Measurements from ENCODE around the gene BGLAP.

BGLAP gene

GRCh38 chr1:156260896-156261295, 18.9 kb downstream of the BGLAP start:
- no peak for DNase-seq

GRCh38 chr1:156262461-156263287, 20.7 kb downstream of the BGLAP start:
- DNase-seq, result no peak

GRCh38 chr1:156263288-156263655, 21.3 kb downstream of the BGLAP start:
- no peak for DNase-seq

GRCh38 chr1:156266051-156266450, 24.1 kb downstream of the BGLAP start:
- no peak for DNase-seq

GRCh38 chr1:156268336-156268735, 26.4 kb downstream of the BGLAP start:
- no peak for DNase-seq

GRCh38 chr1:156270314-156270713, 28.3 kb downstream of the BGLAP start:
- no peak for DNase-seq

GRCh38 chr1:156276532-156276931, 34.5 kb downstream of the BGLAP start:
- no peak for DNase-seq

- DNase-seq, result no peak
These were observed 35.0 kb downstream of the BGLAP start for GRCh38 chr1:156276966-156277381.

GRCh38 chr1:156279837-156280236, 37.9 kb downstream of the BGLAP start:
- no peak for DNase-seq

GRCh38 chr1:156281281-156281680, 39.3 kb downstream of the BGLAP start:
- DNase-seq, result peak; percentile 34

GRCh38 chr1:156281693-156282478, 39.9 kb downstream of the BGLAP start:
- peak; percentile 34 for DNase-seq

GRCh38 chr1:156282479-156283222, 40.7 kb downstream of the BGLAP start, which contains the start of gene SMG5:
Gene SMG5 (minus strand): TSS chr1:156282825. CDS start chr1:156282680, 145 bp downstream.
- peak; percentile 97 for DNase-seq

- DNase-seq, result no peak
These were observed 41.5 kb downstream of the BGLAP start for GRCh38 chr1:156283521-156283920.

GRCh38 chr1:156284112-156284511, 42.1 kb downstream of the BGLAP start, which contains the start of gene TMEM79:
Gene TMEM79 (plus strand): TSS chr1:156284325. CDS start chr1:156285227, 902 bp downstream.
- DNase-seq, result no peak

GRCh38 chr1:156284757-156285156, 42.8 kb downstream of the BGLAP start:
- no peak for DNase-seq

GRCh38 chr1:156285437-156285836, 43.5 kb downstream of the BGLAP start:
- DNase-seq, result no peak

- no peak for DNase-seq
These were observed 44.1 kb downstream of the BGLAP start for GRCh38 chr1:156286061-156286460.

- DNase-seq, result no peak
These were observed 47.9 kb downstream of the BGLAP start for GRCh38 chr1:156289857-156290256.

GRCh38 chr1:156291226-156292061, 49.5 kb downstream of the BGLAP start:
- peak; percentile 24 for DNase-seq

All from kidney glomerular epithelial cell (primary cell).